HG03135 (cell line): Measurements from ENCODE around the gene RTN4.

Experiments used
- ATAC-seq: cut with Tn5 transposase; IDR thresholded peaks from one replicate; pipeline ENCODE4 v1.9.1; 2021; ENCODE audit warnings: mild to moderate bottlenecking, moderate library complexity; ENCODE audit not compliant: unreplicated experiment

The RTN4 gene

DNA sequence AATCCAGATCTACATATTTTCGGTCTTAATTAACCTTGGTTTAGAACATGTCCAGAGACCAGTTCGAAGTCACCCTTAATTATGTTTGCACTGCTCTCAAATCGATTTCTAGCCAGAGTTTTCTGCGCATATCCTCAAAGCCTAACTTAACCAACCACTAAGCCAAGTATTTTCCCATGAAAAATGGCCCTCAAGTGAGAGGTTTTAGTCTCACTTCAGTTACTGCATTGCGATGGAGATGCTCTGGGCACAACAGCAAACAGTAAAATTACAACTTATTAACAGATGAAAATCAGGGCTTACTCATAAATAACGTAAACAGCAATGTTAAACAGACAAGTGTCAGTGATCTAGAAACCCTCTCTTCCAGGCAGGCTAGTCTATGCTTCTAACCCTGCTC lies 4.5 kb downstream of the RTN4 start:
- ATAC-seq, result no peak

DNA sequence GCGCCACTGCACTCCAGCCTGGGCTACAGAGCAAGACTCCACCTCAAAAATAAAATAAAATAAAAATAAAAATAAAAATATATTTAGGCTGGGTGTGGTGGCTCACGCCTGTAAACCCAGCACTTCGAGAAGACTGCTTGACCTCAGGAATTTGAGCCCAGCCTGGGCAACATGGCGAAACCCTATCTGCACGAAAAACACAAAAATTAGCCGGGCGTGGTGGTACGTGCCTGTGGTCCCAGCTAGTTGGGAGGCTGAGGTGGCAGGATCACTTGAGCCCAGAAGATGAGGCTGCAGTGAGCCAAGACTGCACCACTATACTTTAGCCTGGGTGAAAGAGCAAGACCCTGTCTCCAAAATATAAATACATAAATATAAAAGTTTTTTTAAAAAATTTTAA lies 6.4 kb downstream of the RTN4 start:
- ATAC-seq, result no peak

DNA sequence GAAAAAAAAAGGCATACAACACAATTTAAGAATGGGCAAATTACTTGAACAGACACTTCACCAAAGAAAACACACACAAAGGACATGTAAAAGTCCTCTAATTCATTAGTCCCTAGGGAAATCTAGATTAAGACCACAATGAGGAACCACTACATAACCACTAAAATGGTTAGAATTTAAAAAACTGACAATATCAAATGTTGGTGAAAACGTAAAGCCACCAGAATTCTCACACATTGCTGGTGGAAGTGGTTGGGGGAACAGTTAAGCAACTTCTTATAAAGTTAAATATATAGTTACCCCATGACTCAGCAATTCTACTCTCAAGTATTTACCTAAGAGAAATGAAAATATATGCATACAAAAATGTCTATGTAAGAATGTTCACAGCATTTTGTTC lies 11.8 kb downstream of the RTN4 start:
- no peak for ATAC-seq

DNA sequence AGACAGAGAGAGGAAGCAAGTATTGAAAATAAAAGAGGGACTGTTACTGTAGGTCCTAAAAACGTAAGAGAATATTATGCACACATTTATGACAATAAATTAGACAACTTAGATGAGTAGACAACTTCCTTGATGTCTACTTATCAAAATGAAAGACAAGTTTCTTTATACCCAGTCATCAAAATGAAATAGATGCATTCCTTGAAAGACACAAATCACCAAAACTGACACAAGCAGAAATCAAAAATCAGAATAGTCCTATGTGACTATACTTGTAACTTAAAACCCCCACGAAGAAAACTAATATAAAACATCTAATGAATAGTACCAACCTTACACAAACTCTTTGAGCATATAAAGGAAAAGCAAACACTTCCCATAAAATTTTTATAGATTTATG lies 14.5 kb downstream of the RTN4 start:
- no peak for ATAC-seq

DNA sequence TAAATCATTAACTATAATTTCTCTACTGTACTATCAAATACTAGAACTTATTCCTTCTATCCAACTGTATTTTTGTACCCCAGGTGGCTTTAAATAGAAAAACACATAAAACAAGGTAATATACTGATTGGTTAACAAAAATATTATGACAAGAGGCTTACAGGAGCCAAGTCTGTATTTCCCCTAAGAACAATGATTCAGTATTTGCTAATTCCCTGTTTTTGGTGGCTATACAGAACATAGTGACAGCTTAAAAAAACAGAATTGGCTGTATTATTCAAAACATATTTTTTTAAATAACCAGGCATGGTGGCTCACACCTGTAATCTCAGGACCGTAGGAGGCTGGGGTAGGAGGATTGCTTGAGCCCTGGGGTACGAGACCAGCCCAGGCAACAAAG lies 16.3 kb downstream of the RTN4 start:
- ATAC-seq, result no peak

DNA sequence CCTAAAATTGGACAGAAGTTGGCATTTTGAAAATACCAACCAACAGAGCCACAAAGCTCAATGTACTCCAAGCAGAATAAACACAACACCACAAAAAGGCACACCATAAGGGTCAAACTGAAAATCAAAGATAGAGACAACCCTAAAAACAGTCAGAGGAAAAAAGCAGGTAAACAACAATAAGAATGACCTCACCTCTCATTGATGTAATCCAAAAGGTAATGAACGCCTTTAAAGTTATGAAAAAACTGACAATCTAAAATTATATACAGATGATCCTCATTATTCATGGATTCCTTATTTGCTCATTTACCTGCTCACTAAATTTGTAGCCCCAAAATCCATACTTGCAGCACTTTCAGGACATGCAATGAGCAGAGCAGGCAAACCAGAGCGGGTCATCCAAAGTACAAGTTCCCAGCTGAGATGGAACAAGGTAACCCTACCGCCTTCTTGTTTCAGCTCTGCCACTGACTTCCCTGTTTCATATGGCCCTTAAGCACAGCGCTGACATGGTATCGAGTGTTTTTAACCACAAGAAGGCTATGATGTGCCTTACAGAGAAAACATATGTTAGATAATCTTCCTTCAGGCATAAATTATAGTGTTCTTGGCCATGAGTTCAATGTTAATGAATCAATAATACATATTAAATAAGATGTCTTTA lies 17.0 kb downstream of the RTN4 start:
- peak; percentile 86 for ATAC-seq

DNA sequence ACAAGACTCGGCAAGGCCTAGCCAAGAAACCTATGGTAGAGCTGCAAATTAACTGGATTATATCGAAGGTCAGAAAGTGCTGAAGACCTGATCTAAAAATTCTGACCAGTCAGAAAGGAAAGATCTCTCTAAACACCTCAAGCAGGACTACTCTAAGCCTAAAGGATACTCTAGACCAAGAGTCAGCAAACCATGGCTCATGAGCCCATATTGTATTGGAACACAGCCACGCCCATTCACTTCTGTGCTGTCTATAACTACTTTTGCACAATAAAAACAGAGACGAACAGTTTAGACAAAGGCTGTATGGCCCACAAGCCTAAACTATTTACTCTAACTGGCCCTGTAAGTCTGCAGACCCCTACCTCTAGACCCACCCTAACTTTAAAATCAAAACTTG lies 18.7 kb downstream of the RTN4 start:
- ATAC-seq, result no peak

DNA sequence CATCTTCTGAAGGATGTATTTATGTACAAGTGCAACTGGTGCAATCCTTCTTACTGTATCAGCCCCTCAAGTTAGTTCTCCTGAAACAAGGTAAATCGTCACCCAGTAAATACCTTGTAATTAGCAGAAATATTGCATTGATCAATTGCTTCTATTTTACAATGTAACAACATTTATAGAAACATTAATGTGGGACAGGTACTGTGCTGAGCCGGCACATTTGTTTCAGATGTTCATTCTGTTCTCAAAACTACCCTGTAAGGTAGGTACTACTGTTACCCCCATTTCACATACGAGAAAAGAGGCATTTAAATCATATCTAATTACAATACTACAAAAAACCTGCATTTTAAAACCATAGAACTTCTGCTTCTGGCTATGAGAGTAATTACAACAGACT lies 19.5 kb downstream of the RTN4 start:
- no peak for ATAC-seq

DNA sequence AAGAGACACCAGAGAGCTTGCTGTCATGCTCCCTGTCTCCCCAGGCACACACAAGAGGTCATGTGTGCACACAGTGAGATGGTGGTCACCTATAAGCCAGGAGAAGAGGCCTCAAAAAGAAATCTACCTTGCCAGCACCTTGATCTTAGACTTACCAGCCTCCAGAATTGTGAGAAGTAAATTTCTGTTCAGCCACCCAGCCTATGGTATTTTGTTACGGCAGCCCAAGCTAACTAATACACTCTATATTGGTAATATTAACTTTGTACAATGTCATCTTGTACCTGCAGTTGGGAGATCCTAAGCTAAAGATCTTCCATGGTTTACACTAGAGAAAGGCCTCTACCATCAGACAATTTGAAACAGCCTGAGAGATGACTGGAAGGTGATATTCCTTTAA lies 21.2 kb downstream of the RTN4 start:
- ATAC-seq, result no peak

DNA sequence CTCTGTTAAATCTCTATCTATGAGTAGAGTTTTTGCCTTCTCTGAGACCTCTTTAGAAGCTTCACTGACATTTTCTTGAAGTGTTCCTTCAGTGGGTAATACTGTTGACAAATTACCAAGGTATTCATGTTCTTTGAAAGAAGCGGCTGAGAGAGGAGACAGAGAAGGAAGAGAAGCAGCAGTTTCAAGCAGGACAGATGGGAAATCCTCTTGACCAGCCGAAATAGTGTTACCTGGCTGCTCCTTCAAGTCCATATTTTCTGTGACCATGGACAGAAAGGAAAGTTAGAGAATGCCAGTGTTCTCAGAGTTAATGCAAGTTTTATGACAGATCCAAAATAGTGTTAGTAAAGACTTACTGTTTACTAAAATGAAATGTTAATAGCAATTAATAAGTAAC lies 23.0 kb downstream of the RTN4 start:
- no peak for ATAC-seq

DNA sequence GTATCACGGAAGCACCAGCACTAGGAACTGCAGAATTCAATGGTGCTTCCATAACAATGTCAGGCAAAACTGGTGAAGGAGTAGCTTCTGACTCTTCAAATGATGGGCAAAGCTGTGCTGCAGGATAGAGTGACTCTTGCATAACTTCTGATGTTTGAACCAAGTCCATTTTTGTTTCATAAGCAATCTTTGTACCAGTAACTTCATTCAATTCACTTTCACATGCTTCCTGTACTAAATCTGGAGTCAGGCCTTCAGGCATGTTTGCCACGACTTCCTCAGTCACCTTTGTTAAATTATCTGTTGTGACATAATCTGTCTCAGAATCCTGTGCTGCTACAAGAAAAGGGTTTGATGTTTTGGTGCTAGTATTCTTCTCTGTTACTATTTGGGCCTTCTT lies 24.0 kb downstream of the RTN4 start:
- no peak for ATAC-seq

DNA sequence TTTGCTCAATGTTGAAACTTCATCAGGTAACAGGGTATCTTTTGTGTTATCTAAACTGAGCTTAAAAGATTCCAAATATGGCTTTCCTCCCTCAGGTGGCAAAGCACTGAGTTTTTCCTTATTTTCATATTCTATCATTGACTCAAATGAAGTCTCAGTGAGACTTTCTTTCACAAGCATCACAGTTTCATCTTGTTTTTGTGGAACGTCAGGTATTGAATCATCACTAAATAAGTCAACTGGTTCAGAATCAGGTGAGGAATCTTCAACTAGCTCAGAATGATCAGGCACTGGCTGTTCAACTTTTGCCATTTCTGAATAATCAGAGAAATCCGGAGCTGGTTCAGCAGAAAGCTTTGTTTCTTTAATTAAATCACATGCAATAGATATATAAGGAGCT lies 24.6 kb downstream of the RTN4 start:
- no peak for ATAC-seq

DNA sequence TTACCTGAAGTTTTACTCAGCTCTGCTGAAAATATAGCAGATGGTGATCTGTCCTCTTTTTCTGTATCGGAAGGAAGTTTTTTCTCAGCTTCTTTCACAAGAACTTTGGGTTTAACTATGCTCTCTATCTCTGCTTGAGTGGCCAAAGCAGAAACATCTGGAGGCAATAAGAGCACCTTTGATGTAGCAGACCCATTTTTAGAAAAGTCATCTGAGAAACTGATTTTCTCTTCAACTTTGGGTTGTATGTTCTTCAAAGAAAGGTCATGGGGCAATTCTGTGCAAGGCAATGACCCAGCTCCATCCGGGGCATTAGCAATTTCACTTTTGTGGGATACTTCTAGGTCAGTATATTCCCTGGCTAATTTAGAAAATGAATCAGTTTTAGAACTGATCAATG lies 25.2 kb downstream of the RTN4 start:
- no peak for ATAC-seq

DNA sequence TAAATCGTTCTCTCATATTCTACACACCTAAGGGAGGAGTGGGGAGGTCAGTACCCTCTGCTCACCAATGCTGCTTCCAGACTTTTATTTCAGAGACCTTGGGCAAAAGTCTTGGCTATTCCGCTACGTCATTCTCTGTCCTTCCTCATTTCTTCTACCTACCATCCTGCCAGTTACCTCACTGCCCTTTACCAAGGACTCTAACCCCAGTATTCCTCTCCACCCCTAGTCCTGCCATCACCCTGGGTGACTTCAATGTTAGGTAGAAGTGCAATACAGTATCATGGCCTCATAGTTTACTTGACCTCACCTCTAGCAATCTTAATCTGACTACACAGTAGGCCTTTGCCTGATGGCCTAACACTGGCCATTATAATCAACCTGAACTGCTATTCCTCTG lies 27.8 kb downstream of the RTN4 start:
- ATAC-seq, result no peak

DNA sequence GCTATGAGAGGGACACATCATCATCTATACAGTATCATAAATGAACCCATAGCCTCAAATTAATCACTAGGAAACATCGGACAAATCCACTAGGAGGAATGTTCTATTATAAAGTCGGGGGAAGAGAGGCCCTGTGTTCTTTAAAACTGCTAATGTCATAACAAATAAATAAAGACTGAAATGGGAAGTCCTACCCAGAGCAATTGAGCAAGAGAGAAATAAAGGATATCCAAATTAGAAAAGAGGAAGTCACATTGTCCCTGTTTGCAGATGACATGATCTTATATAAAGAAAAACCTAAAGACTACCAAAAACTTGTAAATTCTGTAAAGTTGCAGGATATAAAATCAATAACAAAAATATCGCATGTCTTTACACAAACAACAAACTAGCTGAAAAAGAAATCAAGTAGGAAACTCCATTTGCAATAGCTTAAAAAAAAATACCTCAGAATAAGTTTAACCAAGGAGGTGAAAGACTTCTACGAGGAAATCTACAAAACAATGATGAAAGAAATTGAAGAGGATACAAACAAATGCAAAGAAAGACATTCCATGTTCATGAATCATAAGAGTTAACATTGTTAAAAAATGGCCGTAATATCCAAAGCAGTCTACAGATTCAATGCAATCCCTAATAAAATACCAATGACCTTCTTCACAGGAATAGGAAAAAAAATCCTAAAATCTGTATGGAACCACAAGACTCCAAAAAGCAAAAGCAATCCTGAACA lies 30.6 kb downstream of the RTN4 start:
- no peak for ATAC-seq

DNA sequence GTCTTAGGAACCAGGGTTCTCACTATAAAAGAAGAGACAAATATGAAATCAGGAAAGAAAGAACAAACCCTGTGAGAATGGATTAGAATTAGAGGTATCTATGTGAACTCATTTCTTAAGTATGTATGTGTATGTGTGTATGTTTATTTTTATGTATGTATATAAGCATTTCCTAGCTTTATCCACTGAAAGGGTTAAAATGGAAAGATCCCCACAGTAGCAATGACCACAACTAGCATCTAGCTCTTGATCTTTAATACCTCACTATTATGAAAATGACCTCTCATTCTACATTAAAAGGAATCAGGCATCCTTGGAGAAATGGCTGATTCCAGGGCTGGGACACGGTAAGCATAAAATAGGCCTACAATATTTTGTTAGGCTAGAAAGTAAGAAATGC lies 31.6 kb downstream of the RTN4 start:
- ATAC-seq, result no peak

DNA sequence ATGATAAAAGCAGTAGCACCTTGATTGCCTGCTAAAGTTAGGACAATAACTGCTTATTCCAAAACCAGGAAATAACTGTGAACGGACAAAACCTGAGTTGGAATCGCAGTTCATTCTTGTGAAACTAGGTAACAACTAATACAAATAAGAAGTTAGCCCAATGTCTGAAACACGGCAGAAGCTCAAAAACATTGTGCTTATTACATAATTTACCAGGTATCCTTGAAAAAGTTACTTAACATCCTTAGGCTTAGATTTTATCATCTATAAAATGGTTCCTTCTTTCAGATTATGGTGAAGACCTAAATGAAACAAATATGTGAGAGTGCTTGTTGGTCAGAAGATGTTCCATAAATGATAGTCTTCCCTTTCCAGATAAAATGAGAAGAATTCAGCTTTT lies 32.4 kb downstream of the RTN4 start:
- ATAC-seq, result no peak

DNA sequence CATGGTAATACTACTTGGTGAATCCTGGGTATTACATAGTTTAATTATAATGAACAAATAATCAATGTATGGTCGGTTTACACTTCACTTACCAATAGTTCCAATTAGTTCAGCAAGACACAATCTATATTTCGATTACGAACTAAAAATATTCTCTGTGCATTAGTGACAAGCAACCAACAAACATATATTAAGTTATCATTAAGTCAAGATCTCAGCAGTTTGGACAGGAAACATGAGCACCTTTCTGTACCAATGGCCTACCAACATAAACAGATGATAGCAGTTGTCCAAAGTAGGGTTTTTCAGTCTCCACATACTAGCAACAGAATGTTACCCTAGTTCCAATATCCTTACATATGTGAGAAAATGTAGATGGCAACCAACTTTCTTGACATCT lies 32.8 kb downstream of the RTN4 start:
- no peak for ATAC-seq

DNA sequence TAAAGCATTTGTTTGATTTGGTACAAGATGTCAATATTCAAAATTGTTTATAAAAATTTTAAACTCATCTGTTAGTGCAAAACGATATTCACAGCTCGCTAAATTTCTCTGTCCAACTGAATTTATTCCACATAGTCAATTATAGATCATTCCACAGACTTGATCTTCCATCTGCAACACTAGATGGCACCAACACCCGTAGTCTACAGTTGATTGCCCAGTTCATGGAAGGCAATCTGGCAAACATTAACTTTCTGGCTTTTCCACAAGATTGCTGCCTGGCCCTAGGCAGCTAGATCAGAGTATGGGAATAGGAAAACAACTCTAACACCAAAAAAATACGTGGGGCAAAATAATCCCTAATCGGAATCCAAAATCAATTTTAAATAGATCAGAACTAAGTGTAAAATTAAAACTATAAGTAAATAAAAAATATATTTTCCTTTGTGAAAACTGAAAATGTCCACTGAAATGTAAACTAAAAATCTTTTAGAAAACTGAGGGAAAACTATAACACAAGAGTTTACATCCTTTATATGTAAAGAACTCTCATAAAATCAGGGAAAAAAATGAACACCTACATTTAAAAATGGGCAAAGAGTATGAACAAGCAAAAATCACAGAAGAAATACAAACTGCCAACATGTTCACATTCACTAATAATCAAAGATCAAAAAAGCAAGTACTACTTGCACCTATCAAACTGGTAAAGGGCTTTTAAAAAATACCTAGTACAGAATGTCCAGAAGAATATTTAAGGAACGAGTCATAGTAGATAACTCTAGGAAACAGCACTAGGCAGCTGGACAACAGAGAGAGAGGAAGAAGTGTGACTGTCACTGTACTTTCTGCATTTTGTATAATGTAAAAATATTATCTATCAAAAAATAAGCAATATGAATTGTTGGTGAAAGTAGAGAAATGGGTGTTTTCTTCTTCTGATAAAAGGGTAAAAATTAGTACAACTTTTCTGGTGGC lies 35.0 kb downstream of the RTN4 start:
- no peak for ATAC-seq

DNA sequence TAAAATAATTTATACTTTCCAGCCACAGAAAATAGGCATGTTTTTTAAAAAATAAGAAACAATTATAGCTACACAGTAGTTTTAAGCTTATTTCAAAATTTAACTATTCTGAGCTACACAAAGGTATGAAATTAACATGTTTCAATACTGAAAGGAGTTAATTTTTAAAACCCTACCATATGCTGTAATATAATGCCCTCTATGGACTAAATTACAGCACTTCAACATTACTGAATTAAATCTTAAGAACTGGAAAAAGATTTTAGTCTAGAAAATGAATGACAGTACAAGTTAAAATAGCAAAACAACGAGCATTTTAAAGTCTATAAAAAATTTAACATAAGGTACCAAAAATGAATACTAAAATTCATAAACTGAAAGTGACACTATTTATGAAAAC lies 36.3 kb downstream of the RTN4 start:
- ATAC-seq, result no peak

DNA sequence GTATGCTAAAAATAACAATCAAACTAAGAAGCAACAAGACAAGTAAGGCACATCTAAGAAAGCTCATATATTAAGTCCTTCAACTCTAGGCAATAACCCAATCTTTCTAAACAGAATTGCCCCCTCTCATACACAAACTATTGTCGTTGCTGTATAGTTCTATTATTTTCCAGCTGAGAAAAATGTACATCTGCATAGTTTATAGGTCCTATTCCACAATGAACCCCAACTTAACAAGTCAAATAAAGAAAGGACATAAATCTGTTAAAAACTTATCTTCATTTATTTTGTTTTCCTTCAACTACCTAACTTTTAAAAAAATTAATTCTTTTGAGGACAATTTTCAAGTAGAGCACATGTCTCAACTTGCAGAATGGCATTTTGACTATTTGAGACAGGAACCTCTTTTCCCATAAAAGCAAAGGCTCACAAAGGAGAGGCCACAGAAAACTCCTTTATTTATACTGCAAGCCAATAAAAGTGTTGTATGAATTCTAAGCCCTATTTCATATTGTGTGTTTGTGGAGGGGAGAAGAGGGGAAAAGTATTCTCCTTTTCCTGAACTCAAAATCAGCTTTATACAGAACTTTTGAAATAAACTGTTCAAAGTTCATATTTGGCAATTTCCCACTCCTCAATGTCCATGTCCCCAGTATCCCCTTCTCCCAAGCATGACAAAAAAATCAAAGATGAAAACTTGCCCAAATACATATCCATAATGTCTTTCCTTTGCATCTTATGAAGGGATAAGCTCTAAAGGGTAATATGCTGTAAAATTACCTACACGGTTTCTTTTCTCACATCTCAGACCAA lies 37.4 kb downstream of the RTN4 start:
- no peak for ATAC-seq
